SK-N-SH (cell line): ENCODE measurements around the gene TCL1B.

Experiments used
- CTCF ChIP-seq: fragments of 200-600 bp; sonication (generic); IDR thresholded peaks from 2 replicates; pipeline ENCODE4 v1.6.1; 2017; ENCODE audit warnings: antibody characterized with exemption, mild to moderate bottlenecking, moderate library complexity
- EP300 ChIP-seq, 2 experiments: IDR thresholded peaks; 2 replicates each; pipeline versions ENCODE4 v1.4.0 to v1.6.1; 2012; ENCODE audit warnings: borderline replicate concordance in 1 of 2, low read depth in 1 of 2, low read length in 1 of 2
- JUND ChIP-seq: IDR thresholded peaks from 2 replicates; pipeline ENCODE4 v1.4.0; 2012
- MAX ChIP-seq: IDR thresholded peaks from 2 replicates; pipeline ENCODE4 v1.4.0; 2012; ENCODE audit warnings: low read depth
- MXI1 ChIP-seq: IDR thresholded peaks from 2 replicates; pipeline ENCODE4 v1.6.1; 2012; ENCODE audit warnings: mild to moderate bottlenecking, low read depth, low read length, improper control_type of control experiment
- RAD21 ChIP-seq: IDR thresholded peaks from 2 replicates; pipeline ENCODE4 v1.6.1; 2012; ENCODE audit warnings: mild to moderate bottlenecking, low read length
- TCF12 ChIP-seq: IDR thresholded peaks from 2 replicates; pipeline ENCODE4 v1.4.0; 2012
- USF2 ChIP-seq: fragments of 150-350 bp; IDR thresholded peaks from 2 replicates; pipeline ENCODE4 v1.6.1; 2017; ENCODE audit warnings: antibody characterized with exemption, low read length, low read depth, borderline replicate concordance

GRCh38 chr14:95725685-95726336 is 39.6 kb downstream of the TCL1B start:
- TF ChIP-seq CTCF (no peak), MAX (no peak), TCF12 (no peak), USF2 (no peak), EP300 (IDR thresholded peaks at IDR 0.05; ENCODE audit: borderline replicate concordance in 1 of 2, low read depth in 1 of 2, low read length in 1 of 2) (no peak), JUND (no peak), MXI1 (no peak), RAD21 (no peak)
